IPS-15b (cell line): Measurements from ENCODE around the gene DLG3.
"Not testable (repeated sequence)": the region's sequence is repeated elsewhere in the genome, so short reads cannot be mapped to it uniquely, and the experiment has no call there.

Source experiments
- H3K27me3 ChIP-seq: one replicate; pipeline ENCODE4 v1.6.1; 2013; ENCODE audit warnings: low read length; ENCODE audit not compliant: control insufficient read depth, insufficient read depth
- H3K36me3 ChIP-seq: one replicate; pipeline ENCODE4 v1.6.1; 2013; ENCODE audit warnings: low read length; ENCODE audit not compliant: control insufficient read depth, insufficient read depth
- H3K4me1 ChIP-seq: one replicate; pipeline ENCODE4 v1.6.1; 2013; ENCODE audit warnings: mild to moderate bottlenecking, low read length; ENCODE audit not compliant: control insufficient read depth, insufficient read depth
- H3K4me3 ChIP-seq: one replicate; pipeline ENCODE4 v1.5.1; 2013; ENCODE audit warnings: low read depth, low read length
- H3K9ac ChIP-seq: one replicate; pipeline ENCODE4 v1.6.1; 2013; ENCODE audit warnings: low read depth, mild to moderate bottlenecking, low read length
- H3K9me3 ChIP-seq: one replicate; pipeline ENCODE4 v1.6.1; 2013; ENCODE audit warnings: mild to moderate bottlenecking, low read length; ENCODE audit not compliant: control insufficient read depth, insufficient read depth

DLG3 gene

GRCh38 chrX:70504772-70505450 is 60.3 kb downstream of the DLG3 start:
- Histone ChIP-seq H3K27me3 (no peaks in the 10 kb centered on the region), H3K4me1 (no peaks in the 10 kb centered on the region), H3K4me3 (no peak overlapping the region), H3K9me3 (peaks cover 3% of the 10 kb centered on the region), H3K36me3 (peaks cover 23% of the 10 kb centered on the region), H3K9ac (no peak overlapping the region)

GRCh38 chrX:70505451-70505841 is 60.8 kb downstream of the DLG3 start:
- Histone ChIP-seq H3K4me3 (no peak overlapping the region), H3K27me3 (no peaks in the 10 kb centered on the region), H3K9ac (no peak overlapping the region), H3K4me1 (no peaks in the 10 kb centered on the region), H3K9me3 (peaks cover 2% of the 10 kb centered on the region), H3K36me3 (peaks cover 20% of the 10 kb centered on the region)

- H3K27me3 ChIP-seq = no peaks in the 10 kb centered on the region
- H3K4me3 ChIP-seq = peak overlapping the region; percentile 5
- H3K4me1 ChIP-seq = no peaks in the 10 kb centered on the region
- H3K9me3 ChIP-seq = no peaks in the 10 kb centered on the region
- peaks cover 13% of the 10 kb centered on the region for H3K36me3 ChIP-seq
- no peak overlapping the region for H3K9ac ChIP-seq
Observed at GRCh38 chrX:70508296-70508911, 63.8 kb downstream of the DLG3 start.

GRCh38 chrX:70509078-70509477 is 64.4 kb downstream of the DLG3 start:
- H3K4me1 ChIP-seq = no peaks in the 10 kb centered on the region
- H3K27me3 ChIP-seq = no peaks in the 10 kb centered on the region
- peaks cover 7% of the 10 kb centered on the region for H3K36me3 ChIP-seq
- H3K9me3 ChIP-seq = no peaks in the 10 kb centered on the region
- no peak overlapping the region for H3K9ac ChIP-seq
- H3K4me3 ChIP-seq = no peak overlapping the region

GRCh38 chrX:70515270-70515669 is 70.6 kb downstream of the DLG3 start:
- H3K9ac ChIP-seq, H3K9me3 ChIP-seq, H3K4me1 ChIP-seq, H3K27me3 ChIP-seq, H3K36me3 ChIP-seq, H3K4me3 ChIP-seq: not testable (repeated sequence)

- H3K4me1 ChIP-seq, H3K27me3 ChIP-seq, H3K9me3 ChIP-seq: not testable (repeated sequence)
Observed at GRCh38 chrX:70515692-70516091, 71.1 kb downstream of the DLG3 start.

GRCh38 chrX:70525733-70526132 is 81.1 kb downstream of the DLG3 start:
- H3K9ac ChIP-seq = no peak overlapping the region
- H3K4me3 ChIP-seq = no peak overlapping the region
- H3K36me3 ChIP-seq = no peaks in the 10 kb centered on the region
- no peaks in the 10 kb centered on the region for H3K4me1 ChIP-seq
- H3K9me3 ChIP-seq = no peaks in the 10 kb centered on the region
- no peaks in the 10 kb centered on the region for H3K27me3 ChIP-seq

More at GRCh38 chrX:70515692-70516091, 71.1 kb downstream of the DLG3 start:
- H3K9ac ChIP-seq, H3K4me3 ChIP-seq, H3K36me3 ChIP-seq: not testable (repeated sequence)

- Histone ChIP-seq H3K27me3 (no peaks in the 10 kb centered on the region), H3K9me3 (no peaks in the 10 kb centered on the region), H3K9ac (no peak overlapping the region), H3K4me1 (no peaks in the 10 kb centered on the region), H3K4me3 (no peak overlapping the region), H3K36me3 (no peaks in the 10 kb centered on the region)
Observed at GRCh38 chrX:70527053-70527452, 82.4 kb downstream of the DLG3 start.

- Histone ChIP-seq H3K27me3 (no peaks in the 10 kb centered on the region), H3K9me3 (no peaks in the 10 kb centered on the region), H3K4me3 (no peak overlapping the region), H3K9ac (no peak overlapping the region), H3K4me1 (no peaks in the 10 kb centered on the region), H3K36me3 (no peaks in the 10 kb centered on the region)
Observed at GRCh38 chrX:70527610-70528345, 83.1 kb downstream of the DLG3 start.

GRCh38 chrX:70535198-70535597 is 90.6 kb downstream of the DLG3 start:
- no peaks in the 10 kb centered on the region for H3K9me3 ChIP-seq
- H3K27me3 ChIP-seq = no peaks in the 10 kb centered on the region
- no peaks in the 10 kb centered on the region for H3K4me1 ChIP-seq
- H3K36me3 ChIP-seq = no peaks in the 10 kb centered on the region
- H3K9ac ChIP-seq = no peak overlapping the region
- H3K4me3 ChIP-seq = no peak overlapping the region

GRCh38 chrX:70549429-70549828 is 104.8 kb downstream of the DLG3 start:
- no peak overlapping the region for H3K4me3 ChIP-seq
- no peaks in the 10 kb centered on the region for H3K4me1 ChIP-seq
- H3K27me3 ChIP-seq = no peaks in the 10 kb centered on the region
- H3K9ac ChIP-seq = no peak overlapping the region
- no peaks in the 10 kb centered on the region for H3K9me3 ChIP-seq
- no peaks in the 10 kb centered on the region for H3K36me3 ChIP-seq
